ENCODE data around the gene SRGAP2B.
"Not testable (repeated sequence)": the region's sequence is repeated elsewhere in the genome, so short reads cannot be mapped to it uniquely, and the experiment has no call there.

- not testable (repeated sequence) for TF ChIP-seq POLR2A, CTCF (IDR thresholded peaks at IDR 0.05)
Measured at GRCh38 chr1:144918027-144918603, 177.0 kb downstream of the SRGAP2B start.

Data from body of pancreas (tissue), 4 donors.